Peyer's patch (tissue), 4 donors: ENCODE results near the gene NUMA1. TPM values are rescaled to one million over a fixed set of nuclear protein-coding genes. Genes with fewer than 3 reads are reported as not detected.

Experiments used
- DNase-seq, 3 donors: peaks; one replicate each; pipeline ENCODE4 v3.0.0-alpha.2; 2017 to 2019
- H3K27ac ChIP-seq, 4 donors: fragments of 200-600 bp; sonication (generic); one replicate each; pipeline ENCODE4 v1.5.1; 2016 to 2019
- H3K27me3 ChIP-seq, 2 donors: fragments of 200-600 bp; sonication (generic); one replicate each; pipeline ENCODE4 v1.5.1; 2019
- H3K36me3 ChIP-seq, 3 donors: fragments of 200-600 bp; sonication (generic); one replicate each; pipeline ENCODE4 v1.5.1; 2016 to 2019
- H3K4me1 ChIP-seq, 4 donors: fragments of 200-600 bp; sonication (generic); one replicate each; pipeline ENCODE4 v1.5.1; 2016 to 2019
- H3K4me3 ChIP-seq, 4 donors: fragments of 200-600 bp; sonication (generic); 1 replicate in 3 of 4; 2 replicates in 1 of 4; pipeline ENCODE4 v1.5.1; 2016 to 2019; ENCODE audit warnings: mild to moderate bottlenecking in 1 of 4
- H3K9me3 ChIP-seq, 4 donors: fragments of 200-600 bp; sonication (generic); one replicate each; pipeline ENCODE4 v1.5.1; 2016 to 2019; ENCODE audit warnings: mild to moderate bottlenecking in 1 of 4
- POLR2A ChIP-seq, 2 donors: fragments of 450-650 bp; IDR thresholded peaks; one replicate each; pipeline ENCODE4 v1.5.1; 2017; ENCODE audit warnings: antibody characterized with exemption in 2 of 2, mild to moderate bottlenecking in 2 of 2, moderate library complexity in 2 of 2
- total RNA-seq, 4 donors: library from RNA; depleted of rRNA; stranded (reverse); fragments of >200 nt; gene quantifications; one replicate each; pipeline ENCODE4 v1.1.0, GENCODE V29; 2016
- TF ChIP-seq, protein P1 (sequence below), 6 experiments: fragments of 450-650 bp in 4 of 6; fragments of 200-600 bp in 2 of 6; sonication (generic) in 1 of 6; IDR thresholded peaks; one replicate each; pipeline ENCODE4 v1.5.1; 2017 to 2019; ENCODE audit warnings: antibody characterized with exemption in 6 of 6, mild to moderate bottlenecking in 3 of 6, moderate library complexity in 1 of 6

Gene NUMA1
- total RNA-seq, 4 donors from 2014 or later = 297 to 512 (median 388) TPM

DNA sequence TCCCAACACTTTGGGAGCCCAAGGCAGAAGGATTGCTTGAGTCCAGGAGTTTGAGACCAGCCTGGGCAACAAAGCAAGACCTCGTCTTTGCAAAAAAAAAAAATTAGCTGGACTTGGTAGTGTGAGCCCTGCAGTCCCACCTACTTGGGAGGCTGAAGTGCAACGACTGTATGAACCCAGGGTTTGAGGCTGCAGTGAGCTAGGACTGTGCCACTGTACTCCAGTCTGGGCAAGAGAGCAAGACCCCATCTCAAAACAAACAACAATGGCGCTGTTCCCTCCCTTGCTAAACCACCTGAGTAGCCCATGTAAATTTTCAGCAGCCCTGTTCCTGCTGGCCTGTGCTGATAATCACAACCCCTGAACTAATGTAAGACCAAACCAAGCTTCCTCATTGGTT, 19.7 kb upstream of the NUMA1 start:
- no peaks in the 10 kb centered on the region for H3K27me3 ChIP-seq
- peaks cover 0 to 30% (median 8%) of the 10 kb centered on the region in 4 donors for H3K4me1 ChIP-seq
- no peak for DNase-seq
- H3K36me3 ChIP-seq = peaks cover 0 to 44% (median 0%) of the 10 kb centered on the region in 3 donors
- no peak overlapping the region for H3K27ac ChIP-seq
- TF ChIP-seq POLR2A (IDR thresholded peaks at IDR 0.05) = no peak
- TF ChIP-seq, protein P1, sequence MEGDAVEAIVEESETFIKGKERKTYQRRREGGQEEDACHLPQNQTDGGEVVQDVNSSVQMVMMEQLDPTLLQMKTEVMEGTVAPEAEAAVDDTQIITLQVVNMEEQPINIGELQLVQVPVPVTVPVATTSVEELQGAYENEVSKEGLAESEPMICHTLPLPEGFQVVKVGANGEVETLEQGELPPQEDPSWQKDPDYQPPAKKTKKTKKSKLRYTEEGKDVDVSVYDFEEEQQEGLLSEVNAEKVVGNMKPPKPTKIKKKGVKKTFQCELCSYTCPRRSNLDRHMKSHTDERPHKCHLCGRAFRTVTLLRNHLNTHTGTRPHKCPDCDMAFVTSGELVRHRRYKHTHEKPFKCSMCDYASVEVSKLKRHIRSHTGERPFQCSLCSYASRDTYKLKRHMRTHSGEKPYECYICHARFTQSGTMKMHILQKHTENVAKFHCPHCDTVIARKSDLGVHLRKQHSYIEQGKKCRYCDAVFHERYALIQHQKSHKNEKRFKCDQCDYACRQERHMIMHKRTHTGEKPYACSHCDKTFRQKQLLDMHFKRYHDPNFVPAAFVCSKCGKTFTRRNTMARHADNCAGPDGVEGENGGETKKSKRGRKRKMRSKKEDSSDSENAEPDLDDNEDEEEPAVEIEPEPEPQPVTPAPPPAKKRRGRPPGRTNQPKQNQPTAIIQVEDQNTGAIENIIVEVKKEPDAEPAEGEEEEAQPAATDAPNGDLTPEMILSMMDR (IDR thresholded peaks at IDR 0.05) = no peak
- no peaks in the 10 kb centered on the region for H3K9me3 ChIP-seq
- no peak overlapping the region for H3K4me3 ChIP-seq

DNA sequence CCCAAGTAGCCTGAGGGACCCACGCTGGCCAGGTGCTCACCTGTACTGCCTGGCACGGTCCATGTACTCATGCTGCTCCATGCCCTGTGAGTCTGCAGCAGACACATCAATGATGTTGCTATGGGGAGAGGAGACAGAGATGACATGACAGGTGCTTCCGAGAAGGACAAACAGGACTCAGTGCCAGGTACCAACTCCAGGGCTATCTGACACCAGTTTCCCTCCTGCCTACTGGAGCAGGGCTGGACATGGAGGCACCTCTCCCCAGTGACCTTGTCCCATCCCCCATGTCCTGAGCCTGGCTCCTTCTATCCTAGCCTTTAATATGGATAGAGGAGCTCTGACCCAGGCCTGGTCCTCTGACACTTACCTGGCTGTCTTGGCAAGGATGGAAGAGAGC, 18.4 kb upstream of the NUMA1 start:
- no peak for DNase-seq
- TF ChIP-seq, protein P1 (IDR thresholded peaks at IDR 0.05) = no peak
- TF ChIP-seq POLR2A (IDR thresholded peaks at IDR 0.05) = no peak
- H3K36me3 ChIP-seq = peaks cover 0 to 53% (median 0%) of the 10 kb centered on the region in 3 donors
- no peak overlapping the region for H3K27ac ChIP-seq
- H3K4me3 ChIP-seq = no peak overlapping the region
- H3K27me3 ChIP-seq = no peaks in the 10 kb centered on the region
- H3K9me3 ChIP-seq = no peaks in the 10 kb centered on the region
- peaks cover 0 to 26% (median 8%) of the 10 kb centered on the region in 4 donors for H3K4me1 ChIP-seq

DNA sequence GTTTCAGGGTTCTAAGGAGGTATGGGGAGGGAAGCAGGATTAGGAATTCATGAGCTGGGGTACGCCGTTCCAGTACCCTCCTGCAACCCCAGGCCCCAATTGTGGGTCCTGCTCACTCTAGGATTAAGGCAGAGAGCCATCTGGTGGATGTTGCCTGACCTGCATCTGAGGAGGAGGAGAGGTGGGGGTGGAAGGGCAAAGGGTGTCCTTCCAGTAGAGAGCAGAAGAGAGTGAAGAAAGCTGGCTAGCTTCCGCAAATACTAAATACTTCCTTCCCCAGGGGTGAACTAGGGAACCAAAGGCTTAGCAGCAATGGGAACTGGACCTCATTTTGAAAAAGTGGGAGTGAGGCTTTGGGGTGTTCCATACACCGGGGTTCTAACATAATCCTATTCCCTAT, 10.9 kb upstream of the NUMA1 start:
- H3K27ac ChIP-seq = peak overlapping the region in 1 of 4 donors; percentile 31

DNA sequence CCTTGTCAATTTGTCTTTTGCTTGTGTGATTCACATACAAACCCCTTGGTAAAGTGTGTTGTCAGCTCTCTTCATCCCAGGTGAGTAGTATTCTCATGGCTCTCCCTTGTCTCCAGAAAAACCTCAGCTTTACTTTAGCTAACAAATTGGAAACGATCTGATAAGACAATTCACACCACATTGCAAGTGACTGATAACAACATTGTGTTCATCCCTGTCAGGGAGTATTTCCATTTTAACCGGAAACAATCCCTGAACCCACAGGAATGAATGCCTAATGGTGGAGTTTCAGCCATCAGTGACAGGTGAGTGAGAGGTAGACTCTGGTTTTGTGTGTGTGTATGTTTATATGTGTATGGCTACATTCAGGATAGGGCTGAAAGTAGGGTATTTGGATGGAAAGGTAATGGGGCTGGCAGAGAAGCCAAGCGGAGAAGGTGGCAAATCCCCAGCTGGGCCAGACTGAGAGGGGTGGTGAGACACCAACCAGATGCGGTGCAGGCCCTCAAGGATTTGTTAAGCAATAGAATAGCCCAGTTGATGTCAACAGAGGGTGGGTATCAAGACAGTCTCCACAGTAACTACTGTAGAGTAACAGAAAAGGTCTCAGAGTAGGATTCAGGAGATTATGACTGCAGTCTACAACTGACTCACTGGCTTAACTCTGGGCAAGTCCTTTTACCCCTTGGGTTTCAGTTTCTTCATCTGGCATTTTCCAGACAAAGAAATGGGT, 7.9 kb upstream of the NUMA1 start:
- H3K27me3 ChIP-seq = no peaks in the 10 kb centered on the region
- no peak overlapping the region for H3K4me3 ChIP-seq
- no peak overlapping the region for H3K27ac ChIP-seq
- TF ChIP-seq, protein P1 (IDR thresholded peaks at IDR 0.05) = no peak
- no peak for TF ChIP-seq POLR2A (IDR thresholded peaks at IDR 0.05)
- peaks cover 0 to 5% (median 0%) of the 10 kb centered on the region in 3 donors for H3K36me3 ChIP-seq
- no peaks in the 10 kb centered on the region for H3K9me3 ChIP-seq
- peaks cover 0 to 9% (median 0%) of the 10 kb centered on the region in 4 donors for H3K4me1 ChIP-seq
- DNase-seq = no peak

More for the DNA sequence above, 10.9 kb upstream of the NUMA1 start:
- Histone ChIP-seq H3K36me3 (peaks cover 0 to 26% (median 0%) of the 10 kb centered on the region in 3 donors), H3K4me3 (no peak overlapping the region), H3K27me3 (no peaks in the 10 kb centered on the region), H3K4me1 (peaks cover 0 to 9% (median 0%) of the 10 kb centered on the region in 4 donors), H3K9me3 (no peaks in the 10 kb centered on the region)
- peak; percentile 73 to 88 (median 79) for DNase-seq
- TF ChIP-seq POLR2A (IDR thresholded peaks at IDR 0.05) = no peak
- TF ChIP-seq, protein P1 (IDR thresholded peaks at IDR 0.05) = peak; percentile 59 to 96 (median 88)

DNA sequence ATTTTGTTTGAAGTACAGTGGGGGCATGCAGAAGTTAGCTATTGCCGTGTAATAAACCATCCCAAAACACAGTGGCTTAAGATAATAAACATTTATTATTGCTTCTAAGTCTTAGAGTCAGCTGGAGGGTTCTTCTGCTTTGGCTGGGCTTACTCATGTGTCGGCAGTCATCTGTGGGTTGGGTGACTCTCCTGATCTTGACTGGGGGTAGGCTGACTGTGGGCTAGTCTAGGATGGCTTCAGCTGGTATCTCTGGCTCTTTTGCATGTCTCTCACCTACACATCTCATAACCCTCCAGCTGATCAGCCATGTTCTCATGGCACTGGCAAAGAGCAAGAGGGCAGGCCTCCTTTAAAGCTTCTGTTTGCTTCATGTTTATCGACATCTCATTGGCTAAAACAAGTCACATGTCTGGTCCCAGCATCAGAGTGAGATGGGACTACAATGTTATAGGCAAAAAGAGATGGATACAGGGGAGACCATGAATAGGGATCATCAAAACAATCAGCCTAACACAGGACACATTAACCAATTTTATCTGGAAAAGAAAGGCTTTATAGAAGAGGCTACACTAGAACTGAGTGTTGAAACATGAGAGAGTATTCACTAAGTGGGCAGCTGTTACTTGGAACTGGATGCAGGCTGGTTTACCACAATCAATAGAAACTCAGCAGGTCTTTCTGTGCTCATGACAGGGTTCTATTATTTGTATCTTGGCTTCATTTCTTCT, 5.4 kb upstream of the NUMA1 start:
- H3K9me3 ChIP-seq = no peaks in the 10 kb centered on the region
- no peak overlapping the region for H3K4me3 ChIP-seq
- TF ChIP-seq POLR2A (IDR thresholded peaks at IDR 0.05) = no peak
- TF ChIP-seq, protein P1 (IDR thresholded peaks at IDR 0.05) = no peak
- no peak overlapping the region for H3K27ac ChIP-seq
- no peaks in the 10 kb centered on the region for H3K27me3 ChIP-seq
- H3K36me3 ChIP-seq = peaks cover 0 to 4% (median 0%) of the 10 kb centered on the region in 3 donors
- H3K4me1 ChIP-seq = peaks cover 0 to 9% (median 5%) of the 10 kb centered on the region in 4 donors
- DNase-seq = no peak
